Measurements from ENCODE around the gene SRSF11.

SRSF11 gene

GRCh38 chr1:70286453-70286852 lies 65.3 kb downstream of the SRSF11 start:
- DNase-seq (ENCODE audit: low read depth), result no peak
- H3K4me3 ChIP-seq (ENCODE audit: low read depth, low read length), result no peak overlapping the region
- TF ChIP-seq MYC (IDR thresholded peaks at IDR 0.05; ENCODE audit: low read depth, low read length) (no peak), CTCF (IDR thresholded peaks at IDR 0.05; ENCODE audit: low read depth, low read length) (no peak), MAX (IDR thresholded peaks at IDR 0.05; ENCODE audit: low read depth, low read length) (no peak)

- DNase-seq (ENCODE audit: low read depth), result no peak
- no peak for TF ChIP-seq POLR2A (IDR thresholded peaks at IDR 0.05; ENCODE audit: extremely low read depth, insufficient read length)
- no peak for TF ChIP-seq MAX (IDR thresholded peaks at IDR 0.05; ENCODE audit: low read depth, low read length)
- no peak for TF ChIP-seq CTCF (IDR thresholded peaks at IDR 0.05; ENCODE audit: low read depth, low read length)
- no peak for TF ChIP-seq MYC (IDR thresholded peaks at IDR 0.05; ENCODE audit: low read depth, low read length)
- H3K4me3 ChIP-seq (ENCODE audit: low read depth, low read length), result no peak overlapping the region
Measured at GRCh38 chr1:70288166-70288565, 67.0 kb downstream of the SRSF11 start.

- H3K4me3 ChIP-seq (ENCODE audit: low read depth, low read length), result no peak overlapping the region
- TF ChIP-seq MYC (IDR thresholded peaks at IDR 0.05; ENCODE audit: low read depth, low read length) (no peak), CTCF (IDR thresholded peaks at IDR 0.05; ENCODE audit: low read depth, low read length) (no peak), POLR2A (IDR thresholded peaks at IDR 0.05; ENCODE audit: extremely low read depth, insufficient read length) (no peak), MAX (IDR thresholded peaks at IDR 0.05; ENCODE audit: low read depth, low read length) (no peak)
- DNase-seq (ENCODE audit: low read depth), result no peak
Measured at GRCh38 chr1:70290218-70290617, 69.0 kb downstream of the SRSF11 start.

- no peak for DNase-seq (ENCODE audit: low read depth)
- no peak for TF ChIP-seq MAX (IDR thresholded peaks at IDR 0.05; ENCODE audit: low read depth, low read length)
- no peak for TF ChIP-seq MYC (IDR thresholded peaks at IDR 0.05; ENCODE audit: low read depth, low read length)
- no peak for TF ChIP-seq POLR2A (IDR thresholded peaks at IDR 0.05; ENCODE audit: extremely low read depth, insufficient read length)
- no peak for TF ChIP-seq CTCF (IDR thresholded peaks at IDR 0.05; ENCODE audit: low read depth, low read length)
- H3K4me3 ChIP-seq (ENCODE audit: low read depth, low read length), result no peak overlapping the region
Measured at GRCh38 chr1:70293186-70293843, 72.1 kb downstream of the SRSF11 start.

- DNase-seq (ENCODE audit: low read depth), result no peak
- H3K4me3 ChIP-seq (ENCODE audit: low read depth, low read length), result no peak overlapping the region
- TF ChIP-seq POLR2A (IDR thresholded peaks at IDR 0.05; ENCODE audit: extremely low read depth, insufficient read length) (no peak), CTCF (IDR thresholded peaks at IDR 0.05; ENCODE audit: low read depth, low read length) (no peak), MAX (IDR thresholded peaks at IDR 0.05; ENCODE audit: low read depth, low read length) (no peak), MYC (IDR thresholded peaks at IDR 0.05; ENCODE audit: low read depth, low read length) (no peak)
Measured at GRCh38 chr1:70295749-70296148, 74.6 kb downstream of the SRSF11 start.

Data from NB4 (cell line).